Caki2 (cell line): ENCODE measurements around the gene PEDS1. TPM values are rescaled to one million over a fixed set of nuclear protein-coding genes. Genes with fewer than 3 reads are reported as not detected.
"Not testable (repeated sequence)": the region's sequence is repeated elsewhere in the genome, so short reads cannot be mapped to it uniquely, and the experiment has no call there.

Source experiments
- DNase-seq: peaks from one replicate; pipeline ENCODE4 v3.0.0-alpha.2; 2015; ENCODE audit warnings: low read depth
- in situ Hi-C: cut with HindIII; loops from 2 replicates; pipeline ENCODE4 v1.10.0; 2016; ENCODE audit warnings: low sequenced_read_pairs, low pct_unique_long_range_greater_than_20kb, mixed read lengths
- total RNA-seq: library from RNA; depleted of rRNA; stranded (reverse); fragments of >200 nt; shearing (Covaris generic); gene quantifications from 2 replicates; pipeline ENCODE4 v1.2.3, GENCODE V29; 2014; ENCODE audit warnings: low replicate concordance

PEDS1 gene
- total RNA-seq, 1 experiment from 2014 or later, result 34.1 TPM

DNA sequence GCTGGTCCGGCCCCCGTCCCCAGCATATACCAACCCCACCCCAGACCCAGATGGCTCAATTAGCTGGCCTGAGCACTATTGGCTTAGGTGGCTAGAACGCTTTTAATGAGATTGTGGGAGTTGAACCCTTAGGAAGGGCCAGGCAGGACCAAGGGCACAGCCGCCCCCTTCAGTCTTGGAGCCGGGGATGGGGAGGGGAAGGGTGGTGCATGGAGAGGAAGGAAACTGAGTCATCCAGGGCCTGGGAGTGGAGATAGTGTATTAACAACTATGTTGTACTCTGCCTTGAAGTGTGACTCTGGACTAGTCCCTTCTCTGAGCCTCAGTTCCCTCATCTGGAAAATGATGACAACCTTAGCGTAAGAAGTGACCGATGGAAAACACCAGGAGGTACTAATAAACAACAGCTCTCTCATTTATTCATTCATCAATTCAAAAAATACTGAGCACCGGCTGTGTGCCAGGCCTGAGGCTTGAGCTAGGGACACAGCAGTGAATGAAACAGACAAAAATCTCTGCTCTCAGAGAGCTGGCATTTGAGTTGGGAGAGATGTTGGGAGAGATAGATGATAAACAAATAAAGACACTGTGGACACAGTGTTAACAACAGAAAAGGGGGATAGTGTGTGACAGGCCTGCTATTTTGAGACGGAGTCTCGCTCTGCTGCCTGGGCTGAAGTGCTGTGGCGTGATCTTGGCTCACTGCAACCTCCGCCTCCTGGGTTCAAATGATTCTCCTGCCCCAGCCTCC, 11.5 kb downstream of the PEDS1 start:
- DNase-seq, result no peak
- in situ Hi-C loops, result no loop called here

DNA sequence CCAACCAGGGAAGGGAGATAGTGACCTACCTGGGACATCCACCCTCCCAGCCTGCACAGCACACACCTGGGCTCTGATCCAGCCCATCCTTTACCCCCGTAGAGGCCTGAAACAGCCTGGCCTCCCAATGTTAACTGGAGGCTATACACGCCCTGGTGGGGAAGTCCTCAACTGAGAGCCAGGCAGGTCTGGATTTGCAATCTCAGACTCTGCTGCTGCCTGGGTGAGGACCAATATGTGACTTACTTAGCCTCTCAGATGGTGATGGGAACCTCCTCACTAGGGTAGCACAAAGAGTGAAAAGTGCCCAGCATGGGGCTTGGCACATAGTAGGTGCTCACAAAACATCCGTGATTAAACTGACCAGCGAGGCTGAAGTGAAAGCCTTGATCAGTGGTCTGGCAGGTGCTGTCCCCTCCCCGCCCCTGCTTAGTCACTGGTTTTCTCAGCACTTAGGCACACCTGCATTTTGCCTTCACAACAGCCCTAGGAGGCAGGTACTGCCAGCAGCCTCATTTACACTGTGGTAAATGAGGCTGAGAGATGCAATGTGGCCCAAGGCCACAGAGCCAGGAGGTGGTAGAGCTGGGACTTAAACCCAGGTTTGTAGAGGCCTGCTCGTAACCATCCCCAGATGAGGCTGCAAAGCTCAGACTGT, 12.4 kb downstream of the PEDS1 start:
- DNase-seq, result no peak
- in situ Hi-C loops, result no loop called here

DNA sequence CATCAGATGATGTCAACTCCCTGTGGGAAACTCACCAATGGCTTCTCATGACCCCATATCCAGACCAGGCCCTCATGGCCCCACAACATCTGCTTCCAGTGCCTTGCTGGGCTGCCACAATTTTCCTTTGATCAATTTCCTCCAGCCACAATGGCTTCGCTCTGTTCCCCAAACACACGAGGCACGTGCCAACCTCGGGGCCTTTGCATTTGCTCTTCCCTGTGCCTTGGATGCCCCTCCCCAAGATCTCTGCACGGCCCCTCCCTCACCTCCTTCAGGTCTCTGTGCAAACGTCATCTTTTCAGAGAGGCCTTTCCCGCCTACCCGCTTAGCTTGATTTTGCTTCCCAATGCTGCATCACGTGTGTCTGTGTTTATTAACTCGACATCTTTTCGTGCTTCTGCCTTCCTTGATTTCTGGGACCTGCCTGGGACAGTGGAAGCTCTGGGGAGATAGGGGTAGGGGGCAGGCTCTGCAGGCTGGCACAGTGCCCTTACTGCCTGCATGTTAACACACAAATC, 13.1 kb downstream of the PEDS1 start:
- DNase-seq, result no peak
- in situ Hi-C loops, result no loop called here

DNA sequence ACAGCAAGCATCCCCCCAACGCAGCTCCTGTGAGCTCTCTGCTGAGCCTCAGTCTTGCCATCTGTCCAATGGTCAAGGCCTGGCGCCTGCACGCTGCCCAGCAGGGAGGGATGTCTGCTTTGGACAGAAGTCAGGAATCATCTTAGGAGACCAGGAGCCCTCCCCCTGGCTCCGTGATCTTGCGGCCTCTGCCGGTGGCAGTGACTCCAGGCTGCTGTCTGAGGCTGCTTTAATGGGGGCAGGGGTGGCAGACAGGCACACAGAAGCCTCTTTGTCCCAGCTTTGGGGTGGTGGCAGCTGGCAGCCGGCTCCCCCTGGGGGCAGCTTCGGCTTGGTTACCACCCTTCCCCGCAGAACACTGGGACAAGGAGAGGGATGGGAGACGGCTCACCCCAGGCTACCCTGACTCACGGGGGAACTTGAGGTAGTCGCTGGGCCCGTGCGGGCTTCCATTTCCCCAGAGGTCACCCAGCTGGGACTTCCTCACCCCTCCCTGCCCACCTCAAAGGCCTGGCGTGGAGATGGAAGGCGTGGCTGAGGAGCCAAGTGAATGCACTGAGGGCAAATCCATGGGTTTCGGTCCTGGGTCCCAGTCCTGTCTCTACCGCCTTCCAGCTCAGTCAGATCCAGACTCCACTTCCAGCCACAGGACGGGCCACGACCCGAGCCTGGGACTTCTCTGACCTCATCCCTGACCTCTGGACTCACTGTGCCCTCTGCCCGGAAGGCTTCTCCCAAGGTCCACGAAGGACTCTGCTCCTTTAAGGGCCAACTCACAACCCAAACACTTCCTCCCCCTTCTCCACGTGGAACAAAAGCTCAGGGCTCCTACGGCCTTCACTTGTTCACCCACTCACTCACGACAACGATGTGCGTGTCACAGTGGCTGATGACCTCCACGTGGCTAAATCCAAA, 14.8 kb downstream of the PEDS1 start:
- DNase-seq, result no peak
- in situ Hi-C loops, result no loop called here

DNA sequence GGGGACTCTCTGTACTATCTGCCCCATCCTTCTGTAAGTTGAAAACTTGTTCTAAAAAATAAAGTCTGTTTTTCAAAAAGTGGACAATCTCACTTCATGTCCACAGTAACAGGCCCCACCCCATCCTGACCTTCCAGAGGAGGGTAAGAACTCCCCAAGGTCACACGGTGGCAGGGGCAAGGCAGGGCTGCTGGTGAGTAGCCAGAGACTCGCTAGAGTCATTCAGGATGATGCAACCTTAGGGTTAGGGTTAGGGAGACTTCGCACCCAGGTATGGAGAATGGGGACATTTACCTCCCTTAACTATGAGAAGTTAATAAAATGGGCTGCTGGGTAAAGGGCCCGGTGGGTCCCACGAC, 15.4 kb downstream of the PEDS1 start:
- in situ Hi-C loops, result no loop called here

DNA sequence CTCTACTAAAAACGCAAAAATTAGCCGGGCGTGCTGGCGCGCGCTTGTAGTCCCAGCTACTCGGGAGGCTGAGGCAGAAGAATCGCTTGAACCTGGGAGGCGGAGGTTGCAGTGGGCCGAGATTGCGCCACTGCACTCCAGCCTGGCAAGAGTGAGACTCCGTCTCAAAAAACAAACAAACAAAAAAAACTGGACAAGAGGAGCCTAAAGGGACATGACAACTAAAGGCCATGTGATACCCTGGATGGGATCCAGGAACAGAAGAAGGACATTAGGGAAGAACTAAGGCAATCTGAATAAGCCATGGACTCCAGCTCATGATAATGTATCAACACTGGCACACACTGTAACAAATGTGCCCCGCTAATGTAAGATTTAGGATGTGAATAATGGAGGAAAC, 15.8 kb downstream of the PEDS1 start:
- in situ Hi-C loops, result not testable (repeated sequence)
- DNase-seq, result peak; percentile 82

More for the DNA sequence above, 15.4 kb downstream of the PEDS1 start:
- DNase-seq, result no peak

DNA sequence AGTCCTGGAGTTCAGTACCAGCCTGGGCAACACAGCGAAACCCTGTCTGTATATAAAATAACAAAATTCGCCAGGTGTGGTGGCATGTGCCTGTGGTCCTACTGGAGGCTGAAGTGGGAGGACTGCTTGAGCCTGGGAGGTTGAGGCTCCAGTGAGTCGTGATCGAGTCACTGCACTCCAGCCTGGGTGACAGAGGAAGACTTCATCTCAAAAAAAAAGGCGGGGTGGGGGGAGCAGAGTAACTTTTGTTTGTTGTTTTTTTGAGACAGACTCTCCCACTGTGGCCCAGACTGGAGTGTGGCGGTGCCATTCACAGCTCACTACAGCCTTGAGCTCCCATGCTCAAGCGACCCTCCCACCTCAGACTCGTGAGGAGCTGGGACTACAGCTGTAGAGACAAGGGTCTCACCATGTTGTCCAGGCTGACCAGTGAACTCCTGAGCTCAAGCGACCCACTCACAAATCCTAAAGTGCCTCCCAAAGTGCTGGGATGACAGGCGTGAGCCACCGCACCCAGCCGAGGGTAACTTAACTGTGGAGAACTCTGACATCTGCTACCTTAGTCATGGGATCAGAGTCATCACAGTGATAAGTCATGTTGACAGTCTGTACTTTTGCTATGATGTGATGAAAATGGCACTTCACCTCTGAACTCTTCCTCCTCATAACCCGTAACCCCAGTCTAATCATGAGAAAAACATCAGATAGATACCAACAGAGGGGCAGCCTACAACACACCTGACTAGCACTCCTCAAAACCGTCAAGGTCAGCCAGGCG, 16.5 kb downstream of the PEDS1 start:
- in situ Hi-C loops, result no loop called here
- peak; percentile 82 for DNase-seq

DNA sequence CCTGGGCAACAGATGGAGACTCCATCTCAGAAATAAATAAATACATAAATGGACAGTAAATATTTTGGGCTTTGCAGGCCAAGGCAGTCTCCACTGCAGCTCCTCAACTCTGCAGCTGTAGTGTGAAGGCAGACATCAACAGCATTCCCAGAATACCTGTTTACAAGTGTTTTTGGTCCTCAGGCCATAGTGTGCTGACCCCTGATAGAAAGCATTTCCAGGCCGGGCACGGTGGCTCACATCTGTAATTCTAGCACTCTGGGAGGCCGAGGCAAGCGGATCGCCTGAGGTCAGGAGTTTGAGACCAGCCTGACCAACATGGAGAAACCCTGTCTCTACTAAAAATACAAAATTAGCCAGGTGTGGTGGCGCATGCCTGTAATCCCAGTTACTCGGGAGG, 18.4 kb downstream of the PEDS1 start:
- DNase-seq, in situ Hi-C loops: not testable (repeated sequence)

DNA sequence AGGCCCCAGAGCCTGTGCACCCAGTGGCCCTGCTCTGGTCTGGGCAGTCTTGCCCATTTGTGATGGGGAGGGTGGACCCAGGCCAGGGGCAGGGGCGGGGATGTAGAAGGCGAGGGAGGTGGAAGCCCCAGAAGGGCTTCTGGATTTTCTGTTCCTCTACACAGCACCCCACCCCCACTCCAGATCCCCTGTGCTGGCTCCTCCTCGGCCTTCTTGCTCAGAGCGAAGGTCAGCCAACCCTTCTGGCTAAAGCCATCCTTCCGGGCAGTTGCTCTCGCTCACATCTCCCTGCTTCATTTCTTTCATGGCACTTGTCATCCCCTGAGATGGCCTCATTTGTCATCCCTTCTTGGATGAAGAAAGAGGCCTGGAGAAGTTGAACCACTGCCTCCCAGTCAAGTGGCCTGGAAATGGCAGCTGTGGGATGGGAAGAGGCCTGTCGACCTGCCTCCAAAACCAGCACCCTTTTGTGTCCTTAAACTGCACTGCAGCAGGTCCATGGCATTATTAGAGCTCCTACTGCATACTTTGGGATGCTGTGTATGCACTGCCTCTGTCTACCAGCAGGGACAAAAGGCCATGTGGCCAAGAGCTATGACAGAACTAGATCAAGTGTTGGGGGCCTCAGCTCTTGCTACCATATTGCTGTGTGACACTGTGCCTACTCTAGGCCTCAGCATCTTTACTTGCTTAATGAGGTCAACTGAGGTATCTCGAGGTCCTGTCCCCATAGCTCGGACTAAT, 19.9 kb downstream of the PEDS1 start:
- no peak for DNase-seq
- in situ Hi-C loops, result no loop called here

DNA sequence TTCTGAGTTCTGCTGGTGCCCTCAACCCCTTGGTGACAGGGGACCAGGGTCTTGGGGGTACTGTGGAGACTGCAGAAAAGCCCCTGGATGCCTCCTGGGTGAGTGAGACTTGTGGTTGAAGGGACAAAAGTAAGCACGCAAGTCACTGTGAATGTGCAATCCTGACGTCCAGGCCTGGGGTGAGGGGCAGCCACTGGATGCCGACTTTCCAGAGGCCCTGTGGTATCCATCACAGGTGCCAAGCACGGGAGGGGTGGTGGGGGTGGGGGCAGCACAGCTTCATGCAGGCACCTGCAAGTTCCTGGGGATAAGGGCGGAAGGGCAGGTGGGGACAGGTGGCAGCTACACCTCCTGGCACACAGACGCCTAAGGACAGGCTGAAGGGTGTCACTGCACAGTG, 20.5 kb downstream of the PEDS1 start:
- DNase-seq, result no peak
- in situ Hi-C loops, result no loop called here

DNA sequence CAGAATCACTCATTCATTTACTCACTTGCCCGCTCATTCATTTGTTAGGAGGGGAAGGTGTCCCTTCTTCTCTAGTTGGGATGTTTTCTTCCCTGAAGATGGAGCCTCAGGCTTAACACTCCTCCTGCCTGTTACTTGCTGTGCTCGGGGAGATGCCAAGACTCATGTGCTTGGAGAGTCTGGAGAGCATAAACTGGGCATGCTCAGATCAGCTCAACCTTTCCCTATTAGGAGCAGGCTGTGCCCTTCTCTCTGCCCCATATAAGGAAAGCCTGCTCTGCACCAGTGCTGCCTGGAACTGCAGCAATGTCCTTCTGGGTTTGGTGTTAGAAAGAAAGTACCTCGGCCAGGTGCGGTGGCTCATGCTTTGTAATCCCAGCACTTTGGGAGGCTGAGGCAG, 22.5 kb downstream of the PEDS1 start:
- no peak for DNase-seq
- in situ Hi-C loops, result no loop called here

DNA sequence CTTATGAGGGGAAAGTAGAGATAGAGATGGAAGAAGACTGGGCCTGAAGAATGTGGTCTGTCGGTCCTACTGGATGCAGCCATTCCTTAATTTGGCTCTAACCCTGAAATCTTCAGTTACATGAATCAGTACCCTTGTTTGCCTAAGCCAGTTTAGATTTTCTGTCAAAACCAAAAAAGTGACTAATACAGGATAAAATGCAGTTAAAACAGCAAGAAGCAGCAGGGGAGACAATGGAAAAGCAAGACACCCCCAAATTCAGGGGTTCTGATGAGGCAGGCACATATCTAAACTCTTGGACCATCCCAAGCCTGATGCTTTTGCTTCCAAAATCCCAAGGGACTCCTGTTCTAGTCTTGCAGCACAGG, 23.2 kb downstream of the PEDS1 start:
- no peak for DNase-seq
- in situ Hi-C loops, result no loop called here

DNA sequence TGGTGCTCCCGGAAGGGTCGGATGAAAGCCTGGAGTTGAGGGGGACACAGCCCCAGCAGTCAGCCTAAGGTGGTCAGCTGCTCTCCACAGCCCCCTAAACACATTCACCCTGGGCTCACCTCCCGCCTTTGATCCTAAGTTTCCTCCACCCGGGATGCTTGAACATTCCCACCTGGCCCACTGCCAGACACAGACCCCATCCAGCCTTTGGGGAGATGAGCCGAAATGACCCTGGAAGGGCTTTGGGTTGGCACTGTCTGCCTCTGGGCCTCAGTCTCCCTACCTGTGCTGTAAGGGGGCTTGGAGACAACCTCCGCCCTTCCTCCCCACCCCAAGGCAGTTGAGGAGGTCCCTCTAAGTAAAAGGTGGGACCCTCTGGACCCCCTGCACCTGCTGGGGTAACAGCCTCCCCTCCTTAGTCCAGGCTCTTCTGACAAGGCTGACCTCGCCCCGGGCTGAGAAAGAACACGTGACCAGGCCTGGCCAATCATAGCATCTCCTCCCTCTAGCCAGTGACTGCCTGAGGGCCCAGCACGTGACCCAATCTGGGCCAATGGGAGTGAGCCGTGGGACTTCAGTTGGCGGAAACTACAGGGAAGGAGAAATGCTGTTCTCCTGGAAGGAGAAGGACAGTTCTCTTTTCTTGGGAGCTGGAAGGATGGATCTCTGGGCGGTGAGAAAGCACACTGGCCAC, 23.7 kb downstream of the PEDS1 start:
- peak; percentile 68 for DNase-seq
- in situ Hi-C loops, result no loop called here

DNA sequence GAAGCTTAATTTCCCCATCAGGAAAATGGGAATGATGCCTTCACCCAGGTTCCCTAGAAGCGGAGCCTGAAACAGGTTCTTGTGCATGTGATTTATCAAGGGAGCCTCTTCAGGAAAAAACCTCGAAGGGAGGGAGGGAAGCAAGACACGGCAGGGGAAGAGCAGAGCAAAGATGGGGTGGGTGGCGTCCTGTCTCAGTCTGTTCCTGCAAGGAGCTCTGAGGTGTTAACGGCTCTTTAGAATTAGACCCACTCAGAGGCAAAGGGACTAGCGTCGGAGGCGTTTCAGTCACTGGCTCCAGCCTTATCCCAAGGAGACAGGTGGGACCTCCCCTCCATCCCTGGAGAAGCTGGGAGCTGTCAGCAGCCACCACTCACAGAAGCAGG, 25.0 kb downstream of the PEDS1 start:
- no peak for DNase-seq
- in situ Hi-C loops, result no loop called here

DNA sequence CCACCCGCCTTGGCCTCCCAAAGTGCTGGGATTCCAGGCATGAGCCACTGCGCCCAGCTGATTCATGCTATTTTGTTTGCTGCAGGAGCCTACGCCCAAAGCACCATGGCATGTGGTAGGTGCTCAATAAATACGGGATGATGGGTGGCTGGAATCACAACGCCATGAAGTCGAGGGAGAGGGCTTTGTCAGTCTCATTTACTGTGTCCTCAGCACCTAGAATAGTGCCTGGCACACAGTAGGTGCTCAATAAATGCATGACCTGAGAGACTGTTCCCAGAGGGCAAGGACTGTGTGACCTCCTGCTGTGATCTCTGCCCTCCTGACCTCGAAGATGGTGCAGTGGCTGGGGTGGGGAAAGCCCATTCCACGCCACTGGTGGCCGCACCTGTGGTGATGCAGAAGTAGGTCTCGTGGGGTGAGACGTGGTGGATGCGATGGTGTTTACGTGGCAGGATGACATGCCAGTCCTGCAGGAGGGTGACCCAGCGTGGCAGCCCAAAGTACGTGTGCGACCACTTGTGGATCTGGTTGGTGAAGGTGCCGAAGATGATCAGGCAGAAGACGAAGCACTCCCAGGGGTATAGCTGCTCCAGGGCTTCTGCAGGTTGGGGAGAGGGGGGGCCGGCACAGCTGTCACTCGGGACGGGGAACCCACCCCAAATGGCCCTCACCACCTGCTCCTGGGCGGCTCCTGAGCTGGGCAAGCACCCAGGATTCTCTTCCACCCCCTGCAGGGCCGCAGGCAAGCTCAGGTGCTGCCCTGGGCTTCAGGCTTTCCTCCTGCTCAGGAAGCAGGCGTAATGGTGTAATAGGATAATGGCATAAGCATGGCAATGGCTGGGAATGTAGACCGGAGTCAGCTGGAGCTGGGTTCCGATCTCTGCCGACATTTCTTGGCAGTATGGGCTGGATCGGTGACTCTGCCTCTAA, 25.7 kb downstream of the PEDS1 start:
- no peak for DNase-seq
- in situ Hi-C loops, result no loop called here

DNA sequence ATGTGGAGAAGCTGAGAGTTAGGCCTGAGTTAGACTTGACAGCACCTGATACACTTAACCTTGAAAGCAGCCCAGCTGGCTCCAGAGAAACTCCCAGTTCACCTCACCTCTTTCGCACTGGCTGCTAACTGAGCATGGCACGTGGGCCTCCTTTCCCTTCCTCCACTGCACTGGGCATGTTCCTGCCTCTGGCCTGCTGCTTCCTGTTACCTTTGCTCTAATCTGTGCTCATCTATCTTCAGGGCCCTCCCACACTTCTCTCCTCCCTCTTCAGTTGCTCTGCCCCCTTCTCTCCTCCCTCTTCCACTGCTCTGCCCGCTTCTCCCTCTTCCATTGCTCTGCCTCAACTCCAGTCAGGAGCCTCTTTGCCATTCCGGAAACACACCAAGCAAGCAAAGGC, 26.9 kb downstream of the PEDS1 start:
- in situ Hi-C loops, result no loop called here
- DNase-seq, result peak; percentile 95
